T-cell (primary cell): ENCODE data around the gene GAB4. TPM values are rescaled to one million over a fixed set of nuclear protein-coding genes. Genes with fewer than 3 reads are reported as not detected.

Source experiments
- ATAC-seq, 4 experiments: fragments of 200-7000 bp in 3 of 4; fragments of 150-1000 bp in 1 of 4; cut with Tn5 transposase; replicated peaks in 1 of 4; 1 replicate in 3 of 4; 2 replicates in 1 of 4; pipeline ENCODE4 v1.10.0; 2021; ENCODE audit warnings: moderate library complexity in 3 of 4, mild to moderate bottlenecking in 2 of 4, moderate number of reproducible peaks in 1 of 4
- CTCF ChIA-PET, 2 donors: fragments of 300-600 bp; sonication (Branson Sonifier 250); formaldehyde crosslinking; loops; one replicate each; lab custom pipeline; 2022; ENCODE audit warnings: antibody characterized with exemption in 2 of 2; lab: Charles Lee
- POLR2A ChIA-PET, 2 donors: fragments of 300-600 bp; sonication (Branson Sonifier 250); formaldehyde crosslinking; loops; one replicate each; lab custom pipeline; 2022; ENCODE audit warnings: antibody characterized with exemption in 2 of 2; lab: Charles Lee
- DNase-seq, 35 experiments: peaks; one replicate each; pipeline versions ENCODE4 v3.0.0 to v3.0.0-alpha.2; 2013 to 2023
- H3K27ac ChIP-seq: one replicate; pipeline ENCODE4 v1.5.1; 2013; ENCODE audit warnings: low read length
- H3K27me3 ChIP-seq, 2 experiments: replicated peaks in 1 of 2; 1 replicate in 1 of 2; 2 replicates in 1 of 2; pipeline versions ENCODE4 v1.6.1 to v1.7.0; 2013; ENCODE audit warnings: low read length in 1 of 2, mixed read lengths in 1 of 2; ENCODE audit not compliant: control insufficient read depth in 2 of 2, insufficient read depth in 2 of 2; ENCODE audit errors: extremely low read depth in 1 of 2
- H3K36me3 ChIP-seq, 2 donors: 1 replicate in 1 of 2; 2 replicates in 1 of 2; pipeline versions ENCODE4 v1.6.1 to v1.7.0; 2013; ENCODE audit warnings: low read length in 1 of 2; ENCODE audit not compliant: control insufficient read depth in 2 of 2, insufficient read depth in 1 of 2; ENCODE audit errors: extremely low read depth in 1 of 2
- H3K4me1 ChIP-seq, 2 experiments: 1 replicate in 1 of 2; 2 replicates in 1 of 2; pipeline versions ENCODE4 v1.6.1 to v1.7.0; 2013; ENCODE audit warnings: low read length in 2 of 2, mixed read lengths in 1 of 2; ENCODE audit not compliant: insufficient read depth in 2 of 2, control insufficient read depth in 1 of 2; ENCODE audit errors: extremely low read depth in 1 of 2
- H3K4me3 ChIP-seq, 2 donors: 1 replicate in 1 of 2; 2 replicates in 1 of 2; pipeline versions ENCODE4 v1.5.1 to v1.7.0; 2013; ENCODE audit warnings: mild to moderate bottlenecking in 2 of 2, low read length in 1 of 2, moderate library complexity in 1 of 2; ENCODE audit not compliant: control insufficient read depth in 1 of 2; ENCODE audit errors: extremely low read depth in 1 of 2
- H3K9me3 ChIP-seq: 2 replicates; pipeline ENCODE4 v1.7.0; 2013
- H3K27ac Mint-ChIP-seq, 2 donors: one replicate each; pipeline ENCODE4 v1.8.0; 2020 to 2021; ENCODE audit warnings: mild to moderate bottlenecking in 2 of 2, mixed read lengths in 2 of 2
- H3K27me3 Mint-ChIP-seq, 2 donors: one replicate each; pipeline ENCODE4 v1.8.0; 2021 to 2022; ENCODE audit warnings: mixed read lengths in 2 of 2
- H3K36me3 Mint-ChIP-seq: one replicate; pipeline ENCODE4 v1.8.0; 2021; ENCODE audit warnings: mixed read lengths
- H3K4me1 Mint-ChIP-seq, 3 donors: one replicate each; pipeline ENCODE4 v1.8.0; 2020 to 2022; ENCODE audit warnings: mixed read lengths in 3 of 3, mild to moderate bottlenecking in 1 of 3
- H3K4me3 Mint-ChIP-seq, 3 donors: one replicate each; pipeline ENCODE4 v1.8.0; 2020 to 2022; ENCODE audit warnings: mild to moderate bottlenecking in 3 of 3, mixed read lengths in 3 of 3, moderate library complexity in 3 of 3
- H3K9me3 Mint-ChIP-seq, 3 donors: one replicate each; pipeline ENCODE4 v1.8.0; 2020 to 2022; ENCODE audit warnings: mixed read lengths in 3 of 3
- WGBS: methylation state at CpG from one replicate; pipeline ENCODE4 v1.1.5; 2013; ENCODE audit warnings: missing lambda C conversion rate; ENCODE audit not compliant: insufficient coverage; 5-methylcytosine and 5-hydroxymethylcytosine counted together
- total RNA-seq, 35 experiments: library from RNA in 6 of 35; stranded (reverse) in 6 of 35; fragments of 120-200 nt in 1 of 35; gene quantifications; one replicate each; pipeline versions ENCODE4 v1.2.1 to v1.2.4 and lab custom pipeline; 2013 to 2026

Gene GAB4
- total RNA-seq, 5 donors from 2014 or later (not counting 1 experiment from before 2014, with no cell fraction given): 0.28 TPM; not detected in 4

DNA sequence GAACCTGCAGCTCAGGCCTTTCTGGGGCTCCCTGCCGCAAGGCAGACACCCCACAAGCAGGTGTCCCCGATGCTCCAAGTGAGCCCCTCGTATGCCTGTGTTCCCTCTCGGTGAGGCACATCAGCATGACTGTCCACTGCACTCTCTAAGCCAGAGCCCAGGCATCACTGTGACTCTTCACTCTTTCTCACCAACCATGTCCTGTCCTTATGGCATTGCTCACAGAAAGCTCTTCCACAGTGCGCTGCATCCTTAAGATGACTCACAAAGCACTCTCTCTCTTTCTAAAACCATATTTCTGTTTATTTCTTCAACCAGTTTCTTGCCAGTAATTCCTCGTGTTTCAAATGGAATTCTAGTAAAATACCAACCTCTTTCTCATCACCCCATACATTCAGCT lies 18.1 kb downstream of the GAB4 start:
- H3K27me3 Mint-ChIP-seq: peaks cover 16 to 25% of the 10 kb centered on the region in 2 donors
- H3K9me3 Mint-ChIP-seq: no peaks in the 10 kb centered on the region
- no peak overlapping the region for H3K4me3 Mint-ChIP-seq
- H3K27ac Mint-ChIP-seq: no peak overlapping the region
- H3K27ac ChIP-seq: no peak overlapping the region
- H3K4me1 ChIP-seq: no peaks in the 10 kb centered on the region
- ATAC-seq: no peak
- no peak overlapping the region for H3K4me3 ChIP-seq
- no peak for DNase-seq
- H3K36me3 ChIP-seq: no peaks in the 10 kb centered on the region
- POLR2A ChIA-PET: no interaction called here
- peaks cover 0 to 15% of the 10 kb centered on the region in 2 experiments for H3K27me3 ChIP-seq
- 82% methylated on average over 5 of the region's 6 CpGs for WGBS
- no peaks in the 10 kb centered on the region for H3K9me3 ChIP-seq
- H3K4me1 Mint-ChIP-seq: no peaks in the 10 kb centered on the region
- CTCF ChIA-PET: no interaction called here
- H3K36me3 Mint-ChIP-seq: no peaks in the 10 kb centered on the region

DNA sequence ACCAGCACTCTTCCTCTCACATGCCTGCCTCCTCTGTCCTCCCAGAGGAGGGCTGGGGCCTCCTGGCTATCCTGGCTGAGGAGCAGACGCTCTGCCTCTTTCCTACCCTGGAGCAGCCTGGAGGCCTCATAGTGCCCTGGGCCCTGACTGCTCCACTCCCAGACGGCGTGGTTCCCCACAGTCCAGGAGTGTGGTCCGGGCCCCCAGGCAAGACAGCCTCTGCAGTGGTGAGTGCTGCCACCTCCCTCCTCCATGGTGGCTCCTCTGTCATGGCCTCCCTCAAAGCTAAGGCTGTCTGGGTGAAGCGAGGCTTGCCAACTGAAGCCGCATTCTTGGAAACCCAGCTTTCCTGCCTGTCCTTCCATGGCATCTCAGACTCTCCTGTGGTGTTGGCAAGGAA lies 19.8 kb downstream of the GAB4 start:
- peaks cover 9 to 13% (median 11%) of the 10 kb centered on the region in 3 donors for H3K9me3 Mint-ChIP-seq
- ATAC-seq: no peak
- no peaks in the 10 kb centered on the region for H3K4me1 Mint-ChIP-seq
- Histone ChIP-seq H3K36me3 (no peaks in the 10 kb centered on the region), H3K27ac (no peak overlapping the region), H3K27me3 (peaks cover 0 to 15% of the 10 kb centered on the region in 2 experiments), H3K9me3 (no peaks in the 10 kb centered on the region), H3K4me3 (no peak overlapping the region), H3K4me1 (no peaks in the 10 kb centered on the region)
- ChIA-PET CTCF (no interaction called here), POLR2A (no interaction called here)
- 75% methylated on average over 4 of the region's 6 CpGs for WGBS
- no peak overlapping the region for H3K4me3 Mint-ChIP-seq
- DNase-seq: no peak
- no peaks in the 10 kb centered on the region for H3K36me3 Mint-ChIP-seq
- no peak overlapping the region for H3K27ac Mint-ChIP-seq
- peaks cover 16 to 24% of the 10 kb centered on the region in 2 donors for H3K27me3 Mint-ChIP-seq

DNA sequence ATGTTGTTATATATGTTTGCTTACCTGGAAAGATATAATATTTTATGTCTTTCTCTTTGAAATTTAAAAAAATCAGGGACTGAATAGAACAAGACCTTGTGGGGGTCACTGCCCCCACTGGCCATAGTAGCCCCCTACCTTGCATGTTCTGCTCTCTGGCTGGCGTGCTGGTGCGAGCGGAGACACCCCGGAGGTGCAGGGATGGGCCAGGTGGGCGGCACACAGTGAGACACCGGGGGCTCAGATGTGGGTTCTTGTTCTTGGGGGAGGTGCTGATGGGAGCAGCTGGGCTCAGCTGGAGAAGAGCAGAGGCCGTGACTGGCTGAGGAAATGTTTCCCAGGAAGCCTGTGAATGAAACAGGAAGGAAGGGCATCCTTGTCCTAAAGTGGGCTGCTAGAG lies 20.2 kb downstream of the GAB4 start:
- Mint-ChIP-seq H3K36me3 (no peaks in the 10 kb centered on the region), H3K27ac (no peak overlapping the region), H3K4me1 (no peaks in the 10 kb centered on the region), H3K4me3 (no peak overlapping the region), H3K27me3 (peaks cover 16 to 23% of the 10 kb centered on the region in 2 donors), H3K9me3 (peaks cover 12 to 17% (median 15%) of the 10 kb centered on the region in 3 donors)
- Histone ChIP-seq H3K27me3 (peaks cover 0 to 15% of the 10 kb centered on the region in 2 experiments), H3K9me3 (no peaks in the 10 kb centered on the region), H3K4me3 (no peak overlapping the region), H3K4me1 (no peaks in the 10 kb centered on the region), H3K27ac (no peak overlapping the region), H3K36me3 (no peaks in the 10 kb centered on the region)
- ATAC-seq (no peak), DNase-seq (no peak)
- WGBS: 29% methylated on average over 1 of the region's 7 CpGs
- ChIA-PET CTCF (no interaction called here), POLR2A (no interaction called here)

DNA sequence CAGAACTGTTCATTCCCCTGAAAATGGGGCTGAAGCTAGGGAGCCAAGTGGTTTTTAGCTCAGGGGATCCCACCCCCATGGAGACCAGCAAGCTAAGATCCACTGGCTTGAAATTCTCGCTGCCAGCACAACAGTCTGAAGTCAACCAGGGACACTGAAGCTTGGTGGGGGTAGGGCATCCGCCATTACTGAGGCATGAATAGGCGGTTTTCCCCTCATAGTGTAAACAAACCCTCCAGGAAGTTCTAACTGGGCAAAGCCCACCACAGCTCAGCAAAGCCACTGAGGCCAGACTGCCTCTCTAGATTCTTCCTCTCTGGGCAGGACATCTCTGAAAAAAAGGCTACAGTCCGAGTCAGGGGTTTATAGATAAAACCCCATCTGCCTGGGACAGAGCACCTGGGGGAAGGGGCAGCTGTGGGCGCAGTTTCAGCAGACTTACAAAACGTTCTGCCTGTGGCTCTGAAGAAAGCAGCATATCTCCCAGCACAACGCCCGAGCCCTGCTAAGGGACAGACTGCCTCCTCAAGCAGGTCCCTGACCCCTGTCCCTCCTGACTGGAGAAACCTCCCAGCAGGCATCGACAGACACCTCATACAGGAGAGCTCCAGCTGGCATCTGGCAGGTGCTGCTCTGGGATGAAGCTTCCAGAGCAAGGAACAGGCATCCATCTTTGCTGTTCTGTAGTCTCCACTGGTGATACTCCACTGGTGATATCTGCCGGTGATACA lies 32.7 kb downstream of the GAB4 start:
- Histone ChIP-seq H3K4me3 (no peak overlapping the region), H3K4me1 (no peaks in the 10 kb centered on the region), H3K27me3 (peaks cover 0 to 35% of the 10 kb centered on the region in 2 experiments), H3K27ac (no peak overlapping the region), H3K36me3 (no peaks in the 10 kb centered on the region), H3K9me3 (no peaks in the 10 kb centered on the region)
- Mint-ChIP-seq H3K27me3 (peaks cover 30 to 48% of the 10 kb centered on the region in 2 donors), H3K9me3 (peaks cover 0 to 10% (median 2%) of the 10 kb centered on the region in 3 donors), H3K36me3 (no peaks in the 10 kb centered on the region), H3K4me1 (peaks cover 0 to 4% (median 0%) of the 10 kb centered on the region in 3 donors), H3K27ac (no peak overlapping the region), H3K4me3 (no peak overlapping the region)
- DNase-seq (no peak), ATAC-seq (no peak)
- CTCF ChIA-PET: no interaction called here
- POLR2A ChIA-PET: no interaction called here
- WGBS: 76% methylated on average over 6 of the region's 10 CpGs

DNA sequence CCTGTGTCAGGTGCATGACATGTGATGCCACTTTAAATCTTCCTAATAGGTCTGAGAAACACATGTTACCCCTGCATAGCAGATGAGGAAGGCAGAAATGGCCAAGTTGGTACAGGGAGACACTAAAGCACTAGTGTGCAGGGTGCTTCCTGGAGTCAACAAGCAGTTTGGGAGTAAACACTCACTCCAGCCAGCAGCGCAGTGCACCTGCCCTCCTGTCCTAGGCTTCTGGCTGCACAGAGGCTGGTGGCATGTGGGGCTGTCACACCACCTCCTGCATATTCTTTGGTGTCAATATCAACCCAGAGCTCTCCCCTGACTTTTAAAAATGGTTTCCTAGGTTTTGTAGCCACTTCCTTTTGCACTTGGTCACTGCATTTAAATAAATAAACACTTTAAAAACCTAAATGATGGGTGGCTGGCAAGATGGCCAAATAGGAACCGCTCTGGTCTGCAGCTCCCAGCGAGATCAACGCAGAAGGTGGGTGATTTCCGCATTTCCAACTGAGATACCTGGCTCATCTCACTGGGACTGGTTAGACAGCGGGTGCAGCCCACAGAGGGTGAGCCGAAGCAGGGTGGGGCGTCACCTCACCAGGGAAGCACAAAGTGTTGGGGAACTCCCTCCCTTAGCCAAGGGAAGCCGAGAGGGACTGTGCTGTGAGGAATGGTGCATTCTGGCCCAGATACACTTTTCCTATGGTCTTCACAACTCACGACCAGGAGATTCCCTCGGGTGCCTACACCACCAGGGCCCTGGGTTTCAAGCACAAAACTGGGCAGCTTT lies 33.5 kb downstream of the GAB4 start:
- H3K27ac ChIP-seq: no peak overlapping the region
- H3K27me3 Mint-ChIP-seq: peaks cover 30 to 48% of the 10 kb centered on the region in 2 donors
- no peaks in the 10 kb centered on the region for H3K9me3 ChIP-seq
- H3K4me1 Mint-ChIP-seq: peaks cover 0 to 7% (median 3%) of the 10 kb centered on the region in 3 donors
- H3K4me3 ChIP-seq: no peak overlapping the region
- no peak overlapping the region for H3K27ac Mint-ChIP-seq
- H3K4me1 ChIP-seq: no peaks in the 10 kb centered on the region
- ATAC-seq: no peak
- CTCF ChIA-PET: no interaction called here
- no peaks in the 10 kb centered on the region for H3K36me3 Mint-ChIP-seq
- H3K9me3 Mint-ChIP-seq: peaks cover 0 to 4% (median 0%) of the 10 kb centered on the region in 3 donors
- peaks cover 0 to 40% of the 10 kb centered on the region in 2 experiments for H3K27me3 ChIP-seq
- no peak for DNase-seq
- no peaks in the 10 kb centered on the region for H3K36me3 ChIP-seq
- POLR2A ChIA-PET: no interaction called here
- no peak overlapping the region for H3K4me3 Mint-ChIP-seq
- WGBS: 75% methylated on average over 6 of the region's 11 CpGs

DNA sequence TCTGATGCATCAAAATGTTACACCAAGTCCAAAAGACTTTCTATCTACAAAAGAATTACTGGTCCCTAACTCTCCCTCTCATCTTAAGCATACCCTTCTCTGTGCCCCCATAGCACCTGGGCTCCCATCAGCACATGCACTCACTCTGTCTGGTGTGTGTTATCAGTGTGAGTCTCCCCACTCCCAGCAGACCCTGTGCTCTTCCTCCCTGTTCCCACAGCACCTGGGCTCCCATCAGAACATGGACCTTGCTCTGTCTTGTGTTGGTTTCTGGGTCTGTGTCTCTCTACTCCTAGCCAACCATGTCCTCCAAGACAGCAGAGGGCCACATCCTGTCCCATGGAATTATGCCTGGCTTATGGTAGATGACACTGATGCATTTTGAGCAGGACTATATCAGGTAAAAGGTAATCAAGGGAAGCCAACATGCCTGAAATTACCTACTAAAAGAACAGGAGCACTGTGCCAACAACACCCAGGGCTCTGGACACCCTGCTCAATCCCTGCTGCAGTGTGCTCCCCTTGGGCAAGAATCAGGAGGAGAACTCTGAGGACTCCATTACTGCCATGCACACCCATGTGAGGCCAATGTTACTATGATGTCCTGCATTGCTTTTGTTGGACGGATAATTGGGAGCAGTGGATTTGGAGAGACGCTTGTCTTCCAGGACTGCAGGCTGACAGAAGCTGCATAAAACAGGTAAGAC lies 34.3 kb downstream of the GAB4 start:
- H3K4me1 Mint-ChIP-seq: peaks cover 0 to 7% (median 3%) of the 10 kb centered on the region in 3 donors
- peaks cover 0 to 4% (median 0%) of the 10 kb centered on the region in 3 donors for H3K9me3 Mint-ChIP-seq
- ATAC-seq (no peak), DNase-seq (no peak)
- Histone ChIP-seq H3K4me1 (no peaks in the 10 kb centered on the region), H3K27ac (no peak overlapping the region), H3K36me3 (no peaks in the 10 kb centered on the region), H3K9me3 (no peaks in the 10 kb centered on the region), H3K27me3 (peaks cover 0 to 43% of the 10 kb centered on the region in 2 experiments), H3K4me3 (no peak overlapping the region)
- 92% methylated on average over 2 of the region's 2 CpGs for WGBS
- POLR2A ChIA-PET: no interaction called here
- no peaks in the 10 kb centered on the region for H3K36me3 Mint-ChIP-seq
- peaks cover 30 to 48% of the 10 kb centered on the region in 2 donors for H3K27me3 Mint-ChIP-seq
- no peak overlapping the region for H3K27ac Mint-ChIP-seq
- CTCF ChIA-PET: no interaction called here
- H3K4me3 Mint-ChIP-seq: peak overlapping the region in 1 of 3 donors; percentile 9
